Sigmoid colon (tissue), 3 donors: ENCODE measurements around the gene ARHGEF10L.

ENCODE experiments used
- POLR2A ChIP-seq, 2 donors: fragments of 450-650 bp; IDR thresholded peaks; one replicate each; pipeline ENCODE4 v1.6.1; 2016; ENCODE audit warnings: antibody characterized with exemption in 2 of 2, mild to moderate bottlenecking in 2 of 2, moderate library complexity in 2 of 2
- TF ChIP-seq, protein P1 (sequence below), 4 experiments: fragments of 450-650 bp in 3 of 4; fragments of 200-600 bp in 1 of 4; IDR thresholded peaks; one replicate each; pipeline ENCODE4 v1.5.1; 2016 to 2019; ENCODE audit warnings: antibody characterized with exemption in 4 of 4, mild to moderate bottlenecking in 3 of 4, moderate library complexity in 2 of 4

- TF ChIP-seq, protein P1, sequence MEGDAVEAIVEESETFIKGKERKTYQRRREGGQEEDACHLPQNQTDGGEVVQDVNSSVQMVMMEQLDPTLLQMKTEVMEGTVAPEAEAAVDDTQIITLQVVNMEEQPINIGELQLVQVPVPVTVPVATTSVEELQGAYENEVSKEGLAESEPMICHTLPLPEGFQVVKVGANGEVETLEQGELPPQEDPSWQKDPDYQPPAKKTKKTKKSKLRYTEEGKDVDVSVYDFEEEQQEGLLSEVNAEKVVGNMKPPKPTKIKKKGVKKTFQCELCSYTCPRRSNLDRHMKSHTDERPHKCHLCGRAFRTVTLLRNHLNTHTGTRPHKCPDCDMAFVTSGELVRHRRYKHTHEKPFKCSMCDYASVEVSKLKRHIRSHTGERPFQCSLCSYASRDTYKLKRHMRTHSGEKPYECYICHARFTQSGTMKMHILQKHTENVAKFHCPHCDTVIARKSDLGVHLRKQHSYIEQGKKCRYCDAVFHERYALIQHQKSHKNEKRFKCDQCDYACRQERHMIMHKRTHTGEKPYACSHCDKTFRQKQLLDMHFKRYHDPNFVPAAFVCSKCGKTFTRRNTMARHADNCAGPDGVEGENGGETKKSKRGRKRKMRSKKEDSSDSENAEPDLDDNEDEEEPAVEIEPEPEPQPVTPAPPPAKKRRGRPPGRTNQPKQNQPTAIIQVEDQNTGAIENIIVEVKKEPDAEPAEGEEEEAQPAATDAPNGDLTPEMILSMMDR (IDR thresholded peaks at IDR 0.05), result no peak
- no peak for TF ChIP-seq POLR2A (IDR thresholded peaks at IDR 0.05)
These were observed 26.9 kb downstream of the ARHGEF10L start for GRCh38 chr1:17566417-17566816.
